H1 (cell line): ENCODE measurements around the gene SYNCRIP. TPM values are rescaled to one million over a fixed set of nuclear protein-coding genes. Genes with fewer than 3 reads are reported as not detected.

ENCODE experiments used
- CTCF ChIA-PET: fragments of 300-600 bp; sonication (Branson Sonifier 250); formaldehyde crosslinking; loops from one replicate; lab custom pipeline; 2021; ENCODE audit not compliant: partially characterized antibody; lab: Charles Lee
- POLR2A ChIA-PET: fragments of 300-600 bp; sonication (Branson Sonifier 250); formaldehyde crosslinking; loops from one replicate; lab custom pipeline; 2021; ENCODE audit warnings: inconsistent platforms; ENCODE audit not compliant: partially characterized antibody; lab: Charles Lee
- DNase-seq, 2 experiments: peaks; one replicate each; pipeline versions ENCODE4 v3.0.0 to v3.0.0-alpha.2; 2010 to 2022; ENCODE audit warnings: low spot score in 2 of 2, low read depth in 1 of 2, mixed read lengths in 1 of 2
- FAIRE-seq: peaks from 2 replicates; lab custom pipeline; 2011; peaks lifted over from hg19 to GRCh38; lab: Jason Lieb, UNC
- H2AFZ ChIP-seq: 2 replicates; pipeline ENCODE4 v1.8.1; 2012; ENCODE audit warnings: low read length, inconsistent platforms
- H2AK5ac ChIP-seq: 2 replicates; pipeline ENCODE4 v1.6.1; 2013; ENCODE audit warnings: low read depth, low read length
- H2BK120ac ChIP-seq: replicated peaks from 2 replicates; pipeline ENCODE3; 2013; ENCODE audit warnings: low read depth, low read length, inconsistent platforms
- H2BK12ac ChIP-seq: 2 replicates; pipeline ENCODE4 v1.6.1; 2013; ENCODE audit warnings: low read depth, low read length
- H2BK15ac ChIP-seq: 2 replicates; pipeline ENCODE4 v1.6.1; 2013; ENCODE audit warnings: low read length
- H2BK20ac ChIP-seq: 2 replicates; pipeline ENCODE4 v1.6.1; 2013; ENCODE audit warnings: low read length
- H2BK5ac ChIP-seq: 2 replicates; pipeline ENCODE4 v1.6.1; 2013; ENCODE audit warnings: low read depth, low read length
- H3K14ac ChIP-seq: 2 replicates; pipeline ENCODE4 v1.6.1; 2013; ENCODE audit warnings: inconsistent platforms; ENCODE audit not compliant: insufficient read length
- H3K18ac ChIP-seq: 2 replicates; pipeline ENCODE4 v1.6.1; 2013; ENCODE audit warnings: low read length; ENCODE audit errors: extremely low read depth
- H3K23ac ChIP-seq: 2 replicates; pipeline ENCODE4 v1.6.1; 2013; ENCODE audit warnings: inconsistent platforms; ENCODE audit not compliant: insufficient read length
- H3K23me2 ChIP-seq: 2 replicates; pipeline ENCODE4 v1.6.1; 2013; ENCODE audit warnings: low read depth, low read length
- H3K27ac ChIP-seq: 2 replicates; pipeline ENCODE4 v1.6.1; 2011; ENCODE audit warnings: low read depth, low read length, inconsistent platforms
- H3K27me3 ChIP-seq, 4 experiments: replicated peaks in 1 of 4; 1 replicate in 1 of 4; 2 replicates in 3 of 4; pipeline versions ENCODE4 v1.6.1 to v1.8.1; 2011 to 2013; ENCODE audit warnings: low read length in 3 of 4, mild to moderate bottlenecking in 3 of 4, inconsistent platforms in 2 of 4, mixed read lengths in 2 of 4, moderate library complexity in 1 of 4; ENCODE audit not compliant: control insufficient read depth in 3 of 4, insufficient read depth in 3 of 4; ENCODE audit errors: extremely low read depth in 1 of 4
- H3K36me3 ChIP-seq, 4 experiments: 2 replicates each; pipeline versions ENCODE4 v1.6.1 to v1.8.1; 2011 to 2013; ENCODE audit warnings: mild to moderate bottlenecking in 4 of 4, low read length in 3 of 4, moderate library complexity in 2 of 4, control low read depth in 1 of 4, inconsistent platforms in 1 of 4; ENCODE audit not compliant: insufficient read depth in 4 of 4, control insufficient read depth in 2 of 4
- H3K4ac ChIP-seq: replicated peaks from 2 replicates; pipeline ENCODE3; 2013; ENCODE audit warnings: low read length, low read depth, mixed read lengths, inconsistent platforms; ENCODE audit not compliant: insufficient read length
- H3K4me1 ChIP-seq, 4 experiments: replicated peaks in 1 of 4; 1 replicate in 1 of 4; 2 replicates in 3 of 4; pipeline versions ENCODE4 v1.6.1 to v1.8.1; 2011 to 2013; ENCODE audit warnings: low read length in 3 of 4, inconsistent platforms in 2 of 4, mixed read lengths in 1 of 4; ENCODE audit not compliant: insufficient read depth in 4 of 4, control insufficient read depth in 3 of 4
- H3K4me2 ChIP-seq, 2 experiments: 2 replicates each; pipeline versions ENCODE4 v1.6.1 to v1.8.1; 2011 to 2013; ENCODE audit warnings: low read depth in 2 of 2, low read length in 2 of 2, control low read depth in 1 of 2, inconsistent platforms in 1 of 2, mild to moderate bottlenecking in 1 of 2; ENCODE audit not compliant: insufficient read depth in 1 of 2
- H3K4me3 ChIP-seq, 4 experiments: fragments of 200-600, 300-600 bp in 1 of 4; sonication (generic), shearing (Covaris generic), sonication (Bioruptor Twin) in 1 of 4; 2 replicates each; pipeline versions ENCODE4 v1.5.1 to v1.8.1; 2011 to 2016; ENCODE audit warnings: low read length in 4 of 4, low read depth in 3 of 4, control low read depth in 2 of 4, inconsistent platforms in 2 of 4, mild to moderate bottlenecking in 2 of 4, mixed read lengths in 1 of 4, moderate library complexity in 1 of 4; ENCODE audit not compliant: insufficient read depth in 2 of 4; ENCODE audit errors: extremely low read depth in 1 of 4
- H3K56ac ChIP-seq: replicated peaks from 2 replicates; pipeline ENCODE3; 2013; ENCODE audit warnings: low read depth, mild to moderate bottlenecking, mixed read lengths, low read length, inconsistent platforms; ENCODE audit not compliant: insufficient read length
- H3K79me1 ChIP-seq: 2 replicates; pipeline ENCODE4 v1.6.1; 2013; ENCODE audit warnings: low read depth, low read length, control low read depth
- H3K79me2 ChIP-seq, 2 experiments: 2 replicates each; pipeline versions ENCODE4 v1.6.1 to v1.8.1; 2012 to 2013; ENCODE audit warnings: low read length in 2 of 2, mild to moderate bottlenecking in 2 of 2, inconsistent platforms in 1 of 2; ENCODE audit not compliant: insufficient read depth in 2 of 2, control insufficient read depth in 1 of 2
- H3K9ac ChIP-seq, 4 experiments: replicated peaks in 1 of 4; 1 replicate in 1 of 4; 2 replicates in 3 of 4; pipeline versions ENCODE4 v1.6.1 to v1.8.1; 2011 to 2013; ENCODE audit warnings: low read depth in 3 of 4, low read length in 3 of 4, control low read depth in 2 of 4, mild to moderate bottlenecking in 2 of 4, moderate library complexity in 2 of 4, inconsistent platforms in 1 of 4; ENCODE audit errors: extremely low read depth in 1 of 4
- H3K9me3 ChIP-seq, 2 experiments: 2 replicates each; pipeline versions ENCODE4 v1.6.1 to v1.8.1; 2012 to 2013; ENCODE audit warnings: mild to moderate bottlenecking in 2 of 2, moderate library complexity in 2 of 2, control low read depth in 1 of 2, inconsistent platforms in 1 of 2, low read depth in 1 of 2, low read length in 1 of 2, mixed read lengths in 1 of 2; ENCODE audit not compliant: insufficient read depth in 2 of 2
- H4K20me1 ChIP-seq, 2 experiments: replicated peaks in 1 of 2; 2 replicates each; pipeline versions ENCODE3 to v1.8.1; 2011 to 2013; ENCODE audit warnings: inconsistent platforms in 2 of 2, low read length in 2 of 2, mild to moderate bottlenecking in 1 of 2; ENCODE audit not compliant: insufficient read depth in 2 of 2, control insufficient read depth in 1 of 2
- H4K5ac ChIP-seq: 2 replicates; pipeline ENCODE4 v1.6.1; 2013; ENCODE audit warnings: low read length, low read depth, mixed read lengths, inconsistent platforms; ENCODE audit not compliant: insufficient read length
- H4K8ac ChIP-seq: 2 replicates; pipeline ENCODE4 v1.8.0; 2013; ENCODE audit warnings: mild to moderate bottlenecking, moderate library complexity, low read length, inconsistent platforms; ENCODE audit not compliant: insufficient read depth; ENCODE audit errors: extremely low read depth
- H4K91ac ChIP-seq: replicated peaks from 2 replicates; pipeline ENCODE3; 2013; ENCODE audit warnings: low read length, mixed read lengths, inconsistent platforms; ENCODE audit not compliant: insufficient read length
- BACH1 ChIP-seq: IDR thresholded peaks from 2 replicates; pipeline ENCODE4 v1.6.1; 2012; ENCODE audit warnings: low read length, improper control_type of control experiment
- CHD2 ChIP-seq: IDR thresholded peaks from 2 replicates; pipeline ENCODE4 v1.6.1; 2012; ENCODE audit warnings: low read length, improper control_type of control experiment
- CTBP2 ChIP-seq: IDR thresholded peaks from 2 replicates; pipeline ENCODE4 v1.7.0; 2011; ENCODE audit warnings: borderline replicate concordance, mild to moderate bottlenecking, moderate library complexity, mixed read lengths, low read length; ENCODE audit not compliant: insufficient read depth, insufficient read length
- FOSL1 ChIP-seq: IDR thresholded peaks from 2 replicates; pipeline ENCODE4 v1.6.1; 2011; ENCODE audit warnings: mild to moderate bottlenecking, low read depth, low read length, moderate library complexity; ENCODE audit not compliant: insufficient read depth
- GTF2F1 ChIP-seq: IDR thresholded peaks from 2 replicates; pipeline ENCODE4 v1.6.1; 2012; ENCODE audit warnings: low read depth, low read length, improper control_type of control experiment, borderline replicate concordance
- HDAC2 ChIP-seq, 2 experiments: fragments of 300-600 bp in 1 of 2; sonication (generic) in 1 of 2; IDR thresholded peaks; 2 replicates each; pipeline ENCODE4 v1.6.1; 2011 to 2012; ENCODE audit warnings: low read depth in 2 of 2, low read length in 2 of 2, mild to moderate bottlenecking in 2 of 2, moderate library complexity in 2 of 2, borderline replicate concordance in 1 of 2, inconsistent platforms in 1 of 2
- KDM4A ChIP-seq: IDR thresholded peaks from one replicate; pipeline ENCODE4 v1.7.1; 2012; ENCODE audit warnings: low read depth, mild to moderate bottlenecking, moderate library complexity, low read length, inconsistent platforms; ENCODE audit not compliant: severe bottlenecking
- MAFK ChIP-seq: IDR thresholded peaks from 2 replicates; pipeline ENCODE4 v1.6.1; 2012; ENCODE audit warnings: low read depth, mild to moderate bottlenecking, improper control_type of control experiment, low read length
- NANOG ChIP-seq: IDR thresholded peaks from 2 replicates; pipeline ENCODE4 v1.6.1; 2011; ENCODE audit warnings: low read length, low read depth, mild to moderate bottlenecking, inconsistent platforms; ENCODE audit not compliant: insufficient read depth, poor library complexity, severe bottlenecking
- POLR2A ChIP-seq, 2 experiments: IDR thresholded peaks; 1 replicate in 1 of 2; 2 replicates in 1 of 2; pipeline ENCODE4 v1.6.1; 2011; ENCODE audit warnings: low read depth in 2 of 2, low read length in 2 of 2, mild to moderate bottlenecking in 2 of 2; ENCODE audit errors: control extremely low read depth in 1 of 2
- RAD21 ChIP-seq, 2 experiments: IDR thresholded peaks in 1 of 2; conservative IDR thresholded peaks in 1 of 2; 2 replicates each; pipeline ENCODE4 v1.6.1; 2011; ENCODE audit warnings: low read depth in 2 of 2, low read length in 2 of 2, improper control_type of control experiment in 1 of 2, inconsistent platforms in 1 of 2, mild to moderate bottlenecking in 1 of 2, moderate library complexity in 1 of 2
- SP1 ChIP-seq: IDR thresholded peaks from 2 replicates; pipeline ENCODE4 v1.6.1; 2011; ENCODE audit warnings: low read depth, low read length
- SRF ChIP-seq: IDR thresholded peaks from 2 replicates; pipeline ENCODE4 v1.6.1; 2011; ENCODE audit warnings: mild to moderate bottlenecking, low read depth, low read length, moderate library complexity
- TEAD4 ChIP-seq: IDR thresholded peaks from 2 replicates; pipeline ENCODE4 v1.6.1; 2012; ENCODE audit warnings: low read depth, low read length, inconsistent platforms, mixed read lengths
- YY1 ChIP-seq: IDR thresholded peaks from 2 replicates; pipeline ENCODE4 v1.6.1; 2011; ENCODE audit warnings: low read depth, mild to moderate bottlenecking, low read length
- polyA plus RNA-seq, 7 experiments: library from polyadenylated mRNA; depleted of rRNA in 3 of 7; stranded (reverse) in 5 of 7; unstranded in 2 of 7; fragments of >200 nt in 5 of 7; fragments of 200-250 nt in 2 of 7; gene quantifications; 1 replicate in 5 of 7; 2 replicates in 1 of 7; 4 replicates in 1 of 7; pipeline versions ENCODE4 v1.2.1 to v1.2.3, GENCODE V29; 2011 to 2013; ENCODE audit warnings: missing spikeins in 2 of 7, mixed read lengths in 2 of 7
- total RNA-seq: library from RNA; stranded (reverse); fragmentation: NEBNext Ultra II Directional; extraction: Animal tissue kit (Norgen Biotek cat#: 25700); gene quantifications from 2 replicates; pipeline ENCODE4 v1.2.1, GENCODE V29; 2021

Gene SYNCRIP
- total and polyA plus RNA-seq, 2 of the 8 experiments (the other 6 are each of a cell fraction or from before 2014, with no cell fraction given) = 16.8 to 219 TPM

DNA sequence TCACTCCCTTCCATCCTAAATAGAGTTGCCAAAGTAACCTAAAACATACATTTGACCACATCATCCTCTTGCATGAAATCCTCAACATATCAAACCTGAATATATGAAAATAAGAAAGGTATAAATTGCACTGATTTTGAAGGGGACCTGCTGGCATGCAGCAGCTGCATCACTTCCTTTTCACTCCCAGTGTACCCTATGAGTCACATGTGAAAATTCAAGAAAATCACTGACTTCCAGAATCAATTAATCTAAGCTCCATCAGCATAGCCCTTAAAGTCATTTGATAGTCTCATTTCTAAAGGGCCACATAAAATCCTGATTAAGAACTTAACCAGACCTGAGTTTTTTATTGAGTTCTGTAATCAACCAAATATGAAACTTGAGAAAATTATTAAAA is 73.4 kb downstream of the SYNCRIP start:
- Histone ChIP-seq H3K4me1 (no peaks in the 10 kb centered on the region), H4K5ac (no peak overlapping the region), H3K79me1 (no peaks in the 10 kb centered on the region), H2BK20ac (no peak overlapping the region), H3K23me2 (no peaks in the 10 kb centered on the region), H2AFZ (no peak overlapping the region), H4K20me1 (no peaks in the 10 kb centered on the region), H3K56ac (no peak overlapping the region), H3K4me3 (no peak overlapping the region), H3K18ac (no peak overlapping the region), H2AK5ac (no peak overlapping the region), H3K9ac (no peak overlapping the region)
- DNase-seq = no peak
- TF ChIP-seq SRF = no peak
- no peak for TF ChIP-seq POLR2A (IDR thresholded peaks at IDR 0.05; ENCODE audit: control extremely low read depth in 1 of 2, low read depth in 2 of 2, low read length in 2 of 2)
- no peak for TF ChIP-seq HDAC2 (IDR thresholded peaks at IDR 0.05; ENCODE audit: borderline replicate concordance in 1 of 2, low read depth in 2 of 2, low read length in 2 of 2)
- no peak for TF ChIP-seq RAD21 (IDR thresholded peaks at IDR 0.05 in 1 of 2, conservative IDR thresholded peaks at IDR 0.05 in 1 of 2; ENCODE audit: low read depth in 2 of 2, low read length in 2 of 2)
- no peak for TF ChIP-seq FOSL1
- no peak for TF ChIP-seq BACH1
- no peak for TF ChIP-seq CHD2
- no peak for TF ChIP-seq MAFK
- no peak for TF ChIP-seq KDM4A
- TF ChIP-seq YY1 = no peak
- no peak for TF ChIP-seq TEAD4
- TF ChIP-seq SP1 = no peak
- TF ChIP-seq GTF2F1 = no peak
- no peak for TF ChIP-seq NANOG
- no peak for TF ChIP-seq CTBP2
- TF ChIP-seq, all 59 proteins: peak for 0
- no peak overlapping the region for H3K4ac ChIP-seq
- H3K27me3 ChIP-seq = no peaks in the 10 kb centered on the region
- no peak overlapping the region for H2BK15ac ChIP-seq
- H4K91ac ChIP-seq = no peak overlapping the region
- H2BK12ac ChIP-seq = no peak overlapping the region
- no peak for FAIRE-seq
- ChIA-PET CTCF (interaction anchor here (0.7 to 1.6 kb wide), 4 partner anchors 9 to 86 kb away, joined by 3 to 5 read pairs (median 3); no protein-coding TSS in a partner anchor), POLR2A (no interaction called here)
- H3K23ac ChIP-seq = no peak overlapping the region
- no peak overlapping the region for H4K8ac ChIP-seq
- no peaks in the 10 kb centered on the region for H3K79me2 ChIP-seq
- no peaks in the 10 kb centered on the region for H3K9me3 ChIP-seq
- H3K27ac ChIP-seq = no peak overlapping the region
- no peak overlapping the region for H2BK5ac ChIP-seq
- no peaks in the 10 kb centered on the region for H3K36me3 ChIP-seq
- H3K14ac ChIP-seq = no peak overlapping the region
- H2BK120ac ChIP-seq = no peak overlapping the region
- no peak overlapping the region for H3K4me2 ChIP-seq
